Subcutaneous adipose tissue (tissue), 4 donors: ENCODE results near the gene FZD7. TPM values are rescaled to one million over a fixed set of nuclear protein-coding genes. Genes with fewer than 3 reads are reported as not detected.

ENCODE experiments used
- CTCF ChIP-seq: fragments of 450-650 bp; IDR thresholded peaks from one replicate; pipeline ENCODE4 v1.5.1; 2016; ENCODE audit warnings: low read depth, mild to moderate bottlenecking, control low read depth, antibody characterized with exemption, moderate library complexity
- total RNA-seq, 4 donors: library from RNA; depleted of rRNA; stranded (reverse); fragments of >200 nt; gene quantifications; one replicate each; pipeline ENCODE4 v1.1.0, GENCODE V29; 2016

FZD7 gene
- total RNA-seq, 4 donors from 2014 or later: 3.8 to 8.6 (median 6.6) TPM

GRCh38 chr2:202046572-202046971, 12.9 kb downstream of the FZD7 start:
- TF ChIP-seq CTCF: no peak

DNA sequence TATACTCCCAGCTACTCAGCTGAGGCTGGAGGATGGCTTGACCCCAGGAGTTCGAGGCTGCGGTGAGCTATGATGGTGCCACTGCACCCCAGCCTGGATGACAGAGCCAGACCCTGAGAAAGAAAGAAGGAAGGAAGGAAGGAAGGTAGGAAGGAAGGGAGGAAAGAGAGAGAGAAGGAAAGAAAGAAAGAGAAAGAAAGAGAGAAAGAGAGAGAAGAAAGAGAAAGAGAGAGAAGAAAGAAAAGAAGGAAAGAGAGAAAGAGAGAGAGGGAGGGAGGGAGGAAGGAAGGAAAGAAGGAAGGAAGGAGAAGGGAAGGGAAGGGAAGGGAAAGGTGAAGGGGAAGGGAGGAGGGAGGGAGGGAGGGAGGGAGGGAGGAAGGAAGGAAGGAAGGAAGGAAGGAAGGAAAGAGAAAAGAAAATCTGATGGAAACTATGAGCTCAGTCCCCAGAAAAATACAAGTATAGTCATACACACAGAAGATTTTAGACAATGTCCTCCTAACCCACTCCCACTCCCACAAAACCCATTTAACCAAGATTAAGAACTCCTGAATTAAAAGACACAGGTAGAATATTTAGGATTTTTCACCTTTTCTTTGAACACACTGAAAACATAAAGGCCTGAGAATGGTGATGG, 15.6 kb downstream of the FZD7 start:
- TF ChIP-seq CTCF: no peak

DNA sequence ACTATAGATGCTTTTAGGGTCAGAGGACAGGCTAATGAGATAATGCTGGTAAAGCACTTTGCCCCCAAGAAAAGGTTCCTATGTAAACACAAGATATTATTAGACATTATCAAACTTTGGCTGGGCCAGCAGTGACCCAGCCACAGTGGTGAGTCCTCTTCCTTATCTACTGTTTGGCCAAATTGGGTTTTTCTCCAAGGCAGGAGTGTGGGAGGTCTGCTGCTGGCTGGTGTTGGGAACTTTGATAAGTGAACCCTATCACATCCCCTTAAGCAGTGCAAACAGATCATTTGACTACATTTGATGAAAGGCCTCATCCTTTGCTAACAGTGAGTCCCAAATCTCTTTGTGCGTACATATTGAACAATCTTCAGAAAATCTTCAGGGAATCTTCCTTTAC, 16.2 kb downstream of the FZD7 start:
- TF ChIP-seq CTCF: no peak

- no peak for TF ChIP-seq CTCF
Observed at GRCh38 chr2:202050652-202051051, 17.0 kb downstream of the FZD7 start.

- no peak for TF ChIP-seq CTCF
Observed at GRCh38 chr2:202051499-202052161, 18.0 kb downstream of the FZD7 start.

DNA sequence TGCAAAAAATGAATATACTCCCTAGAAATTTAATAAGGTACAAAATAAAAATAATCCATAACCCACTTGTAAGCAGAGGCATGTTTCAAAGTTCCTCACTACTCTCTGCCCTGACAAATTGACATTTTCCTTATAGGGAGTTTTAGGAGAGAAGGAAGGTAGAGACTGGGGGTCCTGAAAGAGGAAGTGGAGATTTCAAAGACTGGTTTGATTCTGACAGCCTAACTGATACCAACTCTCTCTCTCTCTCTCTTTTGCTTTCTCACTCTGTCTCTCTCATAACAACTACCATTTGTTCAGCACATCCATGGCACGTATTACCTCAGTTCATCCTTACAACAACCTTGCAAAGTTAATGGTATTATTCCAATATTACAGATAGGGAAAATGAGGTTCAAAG, 18.6 kb downstream of the FZD7 start:
- TF ChIP-seq CTCF: no peak

DNA sequence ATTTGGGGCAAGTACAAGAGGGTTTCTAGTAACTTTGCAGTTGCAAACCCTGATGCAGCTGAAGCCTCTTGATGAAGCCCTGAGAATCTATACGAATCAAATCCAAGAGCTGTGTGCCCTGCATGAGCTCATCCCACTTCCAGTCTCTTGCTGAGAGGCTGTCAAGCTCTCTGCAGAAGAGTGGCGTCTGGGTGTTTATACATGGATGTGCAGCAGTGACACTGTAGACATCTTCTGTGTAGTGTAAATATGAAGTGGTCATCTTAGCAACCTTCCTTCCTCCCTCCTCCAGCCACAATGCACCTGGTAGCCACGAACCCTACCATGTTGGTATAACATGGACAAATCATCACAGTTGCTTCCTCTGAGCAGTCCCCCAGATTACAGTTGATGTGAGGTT, 21.0 kb downstream of the FZD7 start:
- no peak for TF ChIP-seq CTCF
